Stimulated activated CD8-positive, alpha-beta memory T cell treated with anti-CD3 and anti-CD28 coated beads, Interleukin-12 subunit alpha, Interleukin-12 subunit beta, amount 100 ng/mL, for 4 hours (primary cell): ENCODE results near the gene DSCAM.

Experiments used
- DNase-seq: peaks from one replicate; pipeline ENCODE4 v3.0.0-alpha.2; 2020; ENCODE audit warnings: low read depth

DSCAM gene

DNA sequence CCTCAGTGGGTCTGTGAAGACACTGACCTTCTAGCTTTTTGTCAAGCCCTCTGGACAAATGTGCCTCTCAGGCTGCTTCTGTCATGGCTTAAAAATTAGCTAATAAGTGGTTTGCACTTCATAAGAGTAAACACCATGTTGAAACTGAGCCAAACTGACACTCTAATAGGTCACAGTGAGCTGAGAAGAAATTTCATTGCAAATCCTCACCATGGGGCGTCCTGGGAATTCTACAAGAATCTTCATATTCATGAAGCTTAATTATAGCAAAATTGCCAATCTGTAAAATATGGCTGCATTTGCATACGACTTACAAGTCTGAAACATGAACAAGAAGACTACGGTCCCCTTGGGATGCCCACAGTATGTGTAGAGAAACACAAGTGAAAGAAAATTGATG lies 188.6 kb downstream of the DSCAM start:
- no peak for DNase-seq

DNA sequence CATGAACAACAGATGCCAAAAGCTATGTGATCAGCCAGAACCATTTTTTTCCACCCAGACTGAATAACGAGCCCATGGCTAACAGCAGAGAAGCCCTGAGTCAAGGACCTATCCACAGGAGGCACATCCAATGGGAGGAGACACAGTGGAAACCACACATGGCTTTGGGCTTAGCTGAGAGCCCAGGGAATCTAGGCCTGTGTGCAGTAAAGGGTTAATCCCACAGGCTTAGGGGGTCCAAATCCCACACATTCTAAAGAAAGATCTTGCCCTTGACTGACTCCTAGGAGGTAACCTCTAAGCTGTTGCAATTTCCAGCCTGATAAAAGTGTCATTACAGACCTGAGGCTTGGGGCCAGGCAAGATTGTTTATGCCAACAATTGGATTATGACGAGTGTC lies 194.5 kb downstream of the DSCAM start:
- no peak for DNase-seq

DNA sequence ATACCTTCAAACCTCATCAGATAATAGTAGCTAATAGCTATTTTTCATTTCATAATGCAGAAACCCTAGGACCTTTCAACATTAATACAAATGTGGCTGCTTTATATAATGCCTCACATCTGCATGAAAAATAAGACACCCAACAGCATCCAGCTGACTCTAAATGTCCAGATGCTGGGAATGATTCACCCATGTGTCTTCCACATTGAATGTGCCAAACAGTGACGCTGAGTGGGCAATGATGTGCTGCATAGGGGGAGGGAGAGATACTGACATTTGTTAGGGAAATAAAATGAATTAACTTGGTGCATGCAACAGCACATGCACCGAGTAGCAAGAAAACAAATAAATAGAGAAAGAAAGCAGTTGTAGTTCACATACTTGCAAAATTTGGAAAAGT lies 199.3 kb downstream of the DSCAM start:
- DNase-seq: no peak

DNA sequence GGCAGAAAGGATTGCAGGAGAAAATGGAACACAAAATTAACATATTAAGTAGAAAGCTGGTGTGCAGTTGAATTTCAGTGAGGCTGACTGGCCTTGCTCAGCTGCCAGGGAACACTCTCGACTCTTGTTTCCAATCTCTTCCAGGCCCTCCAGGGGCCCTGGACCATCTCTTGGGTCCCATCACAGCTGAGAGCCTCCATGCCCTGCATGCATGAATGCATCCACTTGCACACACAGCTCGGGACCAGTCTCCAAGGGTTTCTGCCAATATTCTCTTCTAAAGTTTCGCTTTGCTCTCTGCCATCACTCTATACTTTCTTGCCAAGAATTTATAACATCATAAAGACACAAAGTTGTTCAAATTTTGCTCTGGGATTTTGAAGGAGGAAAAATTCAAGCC lies 200.3 kb downstream of the DSCAM start:
- DNase-seq: no peak

DNA sequence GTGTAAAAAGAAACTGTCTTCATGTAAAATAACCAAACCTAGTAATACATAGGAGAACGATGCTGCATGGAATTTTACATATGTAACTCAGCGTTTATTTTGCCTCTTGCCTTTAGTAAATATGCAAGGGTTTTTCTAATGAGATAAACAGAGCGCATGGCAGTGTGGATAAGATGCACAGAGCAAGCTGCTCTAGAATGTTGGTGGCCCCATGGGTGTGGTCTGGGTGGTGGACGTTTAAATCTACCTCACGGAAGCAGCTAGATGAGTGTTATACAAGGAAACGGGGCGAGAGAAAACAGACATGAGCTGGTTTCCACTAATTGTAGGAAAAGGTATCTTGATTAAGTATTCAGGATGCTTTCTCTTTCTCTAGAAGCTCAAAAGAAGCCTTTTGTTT lies 205.9 kb downstream of the DSCAM start:
- no peak for DNase-seq

DNA sequence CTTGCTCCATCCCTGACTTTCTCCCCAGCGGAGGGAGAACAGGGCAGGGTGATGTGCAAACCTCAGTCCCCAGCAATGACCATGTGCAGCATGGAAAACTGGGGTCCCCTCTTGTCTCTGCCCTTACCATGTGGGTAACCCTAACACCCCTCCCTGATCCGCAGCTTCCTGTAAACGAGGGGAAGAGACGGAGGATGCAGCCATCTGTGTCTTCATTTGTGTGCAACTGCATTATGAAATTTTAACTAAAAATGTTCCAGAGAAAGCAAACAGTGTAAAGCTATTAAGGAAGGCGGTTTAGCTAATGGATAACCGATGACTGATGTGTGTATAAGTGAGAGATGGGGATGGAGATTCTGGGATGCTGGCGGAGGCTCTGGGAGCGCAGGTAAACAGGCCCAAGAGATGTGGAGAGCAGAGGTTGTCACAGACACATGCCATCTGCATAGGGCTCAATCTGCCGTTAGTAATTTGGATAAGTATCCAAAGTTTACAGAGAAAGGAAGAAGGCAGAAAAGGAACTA lies 206.6 kb downstream of the DSCAM start:
- no peak for DNase-seq

DNA sequence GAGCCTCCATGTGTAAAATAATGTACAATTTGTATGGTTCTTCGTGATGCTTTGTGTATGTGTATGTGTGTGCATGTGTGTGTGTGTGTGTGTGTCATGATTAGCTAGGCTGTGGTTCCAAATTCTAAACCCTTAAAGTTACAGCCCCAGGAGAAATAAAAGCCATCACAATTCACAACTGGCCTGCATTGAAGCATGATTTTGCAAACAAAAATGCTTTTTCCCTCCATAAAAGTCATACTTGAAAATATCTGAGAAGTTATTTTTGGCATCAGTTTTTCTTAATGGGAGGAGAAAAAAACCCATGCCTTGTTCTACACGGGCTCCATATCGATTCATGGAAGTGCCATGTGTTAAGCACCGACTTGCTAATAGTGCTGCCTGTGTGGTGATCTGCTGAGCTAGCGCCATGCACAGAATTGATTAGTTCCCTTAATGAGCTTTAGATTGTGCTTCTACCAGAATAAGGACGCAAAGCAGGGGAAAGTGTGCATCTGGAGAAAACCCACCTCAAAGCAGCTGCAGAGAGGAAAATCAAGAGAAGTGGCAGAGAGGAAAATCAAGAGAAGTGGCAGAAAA lies 207.3 kb downstream of the DSCAM start:
- no peak for DNase-seq

DNA sequence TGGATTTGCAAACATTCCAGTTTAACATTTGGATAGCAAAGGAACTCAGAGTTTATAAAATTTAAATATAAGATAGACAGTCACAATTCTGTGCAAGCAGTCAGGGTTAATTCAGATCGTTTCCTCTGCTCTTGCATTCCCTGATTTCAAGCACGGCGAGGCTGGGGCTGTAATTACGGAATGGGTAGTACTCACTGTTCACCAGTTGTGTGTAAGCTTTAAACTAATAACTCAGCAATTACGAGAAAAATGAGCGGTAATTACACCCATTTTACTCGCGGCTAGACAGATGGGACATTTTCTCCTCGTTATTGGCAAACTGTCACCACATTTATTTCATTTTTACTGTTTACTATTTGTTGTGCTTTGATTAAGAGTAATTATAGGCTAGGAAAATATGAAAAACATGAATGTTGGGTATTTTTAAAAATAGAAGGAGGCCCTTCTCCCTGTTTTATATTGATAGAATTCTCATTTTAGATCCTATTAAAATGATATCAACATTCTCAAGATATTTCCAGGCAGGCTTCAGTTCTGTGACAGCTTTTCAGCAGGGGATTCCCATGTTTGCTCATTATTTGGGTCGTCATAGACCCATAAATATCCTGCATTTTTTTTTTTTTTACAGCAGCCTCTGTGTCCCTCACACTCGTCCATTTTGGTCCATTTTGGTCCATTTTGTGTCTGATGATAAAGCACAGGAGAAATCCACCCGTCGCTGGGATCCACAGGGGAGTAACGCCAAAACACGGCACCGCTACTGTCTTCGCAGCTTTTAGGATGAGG lies 208.3 kb downstream of the DSCAM start:
- DNase-seq: no peak

DNA sequence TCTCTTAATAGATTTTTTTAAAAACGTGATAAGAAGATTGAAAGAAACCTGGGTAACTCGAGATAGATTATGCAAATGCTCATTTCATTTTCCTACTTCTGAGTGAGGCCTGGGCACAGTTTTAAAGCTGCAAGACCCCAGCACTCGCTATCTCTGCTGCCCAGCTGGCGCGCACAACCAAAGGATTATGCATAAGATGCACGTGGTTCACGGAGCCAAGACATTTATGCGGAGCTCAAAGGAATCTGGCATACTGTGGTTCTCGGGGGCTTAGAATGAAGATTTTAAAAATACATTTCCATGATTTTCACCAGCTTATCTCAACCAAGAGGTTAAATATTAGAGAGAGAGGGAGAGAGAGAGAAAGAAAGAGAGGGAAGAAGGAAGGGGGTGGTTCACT lies 210.9 kb downstream of the DSCAM start:
- DNase-seq: no peak

DNA sequence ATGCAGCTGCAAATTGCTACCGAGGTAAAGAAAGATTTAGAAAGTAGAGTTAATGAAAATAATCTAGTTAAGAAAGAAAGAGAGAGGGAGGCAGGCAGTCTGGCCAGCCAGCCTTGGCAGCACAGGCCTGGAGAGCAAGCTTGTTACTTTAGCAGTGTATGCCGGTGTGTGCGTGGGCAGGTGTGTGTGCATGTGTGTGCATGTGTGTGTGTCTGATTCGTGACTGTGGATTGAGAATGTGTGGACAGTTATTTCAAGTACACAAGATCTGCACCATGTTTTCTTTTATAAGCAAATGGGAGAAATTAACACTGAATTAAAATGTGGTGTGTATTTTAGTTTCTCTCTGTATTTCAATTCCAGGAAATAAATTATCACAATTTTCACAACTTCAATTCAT lies 211.6 kb downstream of the DSCAM start:
- no peak for DNase-seq

DNA sequence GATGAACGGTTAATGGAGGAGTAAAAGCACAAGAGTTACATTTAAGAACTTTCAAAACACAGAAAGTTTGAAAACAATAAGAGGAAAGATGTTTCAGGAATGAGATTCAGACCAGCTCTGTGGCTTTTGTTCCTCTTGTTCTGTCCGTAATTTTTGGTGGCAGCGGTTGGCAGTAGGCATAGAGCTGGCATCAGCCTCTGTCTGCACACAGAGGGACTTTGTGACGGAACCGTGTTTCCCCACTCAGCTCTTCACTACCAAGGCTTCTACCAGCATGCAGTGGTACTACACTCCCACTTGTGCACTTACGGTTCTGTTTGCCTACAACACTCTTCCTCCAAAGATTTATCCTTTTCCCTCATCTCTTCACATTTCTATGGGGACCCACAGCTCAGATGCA lies 212.8 kb downstream of the DSCAM start:
- no peak for DNase-seq

DNA sequence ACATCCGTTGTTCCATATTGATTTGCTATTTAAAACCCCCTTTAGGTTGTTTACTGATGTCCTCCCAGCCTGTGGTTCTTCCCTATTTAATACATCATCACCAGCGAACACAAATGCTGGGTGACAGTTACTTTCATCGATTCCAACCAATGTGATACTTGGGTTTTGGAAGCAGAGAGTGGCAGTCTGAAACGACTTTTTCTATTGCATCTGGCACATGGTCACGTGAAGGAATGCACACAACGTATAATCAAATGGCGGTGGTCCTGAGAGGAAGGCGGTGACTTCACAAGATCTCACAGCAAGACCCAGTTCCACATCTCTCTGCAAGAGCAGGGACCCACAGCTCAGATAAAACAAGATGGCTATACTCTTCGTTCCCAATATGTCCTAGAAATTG lies 213.9 kb downstream of the DSCAM start:
- no peak for DNase-seq

DNA sequence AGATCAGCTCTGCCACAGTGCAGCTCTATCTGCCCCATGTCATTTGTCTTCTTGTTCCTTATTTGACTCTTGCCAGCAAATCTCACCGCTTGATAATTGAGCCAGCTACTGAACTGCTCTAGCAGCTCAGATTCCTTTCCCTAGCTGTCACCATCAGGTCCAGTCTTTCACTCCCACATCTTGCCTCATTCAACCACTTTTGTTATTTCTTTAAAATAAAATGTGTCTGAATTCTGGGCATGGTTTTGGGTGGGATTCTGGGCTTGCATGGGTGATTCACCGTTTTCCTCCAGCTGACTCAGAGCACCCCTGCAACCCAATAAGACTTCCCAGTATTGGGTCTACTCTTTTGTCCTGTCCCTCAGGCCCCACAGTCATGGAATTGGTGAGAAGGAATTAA lies 215.7 kb downstream of the DSCAM start:
- no peak for DNase-seq

DNA sequence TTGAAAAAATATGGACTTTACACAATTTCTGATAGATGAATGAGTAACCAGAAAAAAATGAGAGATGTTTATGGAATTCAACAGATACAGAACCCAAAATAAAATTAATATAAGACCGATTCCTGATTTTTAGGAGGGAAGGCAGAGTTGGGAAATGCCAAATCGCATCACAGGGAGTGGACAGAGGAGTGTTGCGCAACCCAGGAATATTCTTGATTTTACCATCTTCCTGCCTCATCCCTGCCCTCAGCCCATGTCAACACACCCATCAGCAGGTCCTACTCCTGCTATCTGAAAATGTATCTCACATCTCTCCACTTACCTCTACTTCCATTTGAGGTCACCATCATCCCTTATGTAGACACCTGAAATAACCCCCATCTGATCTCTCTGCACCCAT lies 221.0 kb downstream of the DSCAM start:
- no peak for DNase-seq

DNA sequence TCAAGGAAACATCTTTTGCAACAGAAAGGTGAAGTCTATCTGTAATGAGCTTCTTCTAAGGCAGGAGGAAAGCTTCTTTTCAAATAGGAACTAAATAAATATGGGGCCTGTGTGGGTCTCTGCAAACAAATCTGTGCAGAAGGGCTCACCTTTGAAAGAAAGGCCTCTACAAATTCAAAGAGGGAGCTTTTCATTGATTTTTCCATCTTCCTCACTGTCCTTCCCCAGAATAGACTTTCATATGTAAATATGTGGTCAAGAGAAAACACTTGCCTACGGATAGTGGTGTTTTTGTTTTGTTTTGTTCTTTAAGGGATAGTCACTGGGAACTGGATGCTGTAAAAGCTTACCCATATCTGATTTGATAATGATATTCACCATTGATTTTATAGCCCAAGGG lies 223.4 kb downstream of the DSCAM start:
- no peak for DNase-seq

DNA sequence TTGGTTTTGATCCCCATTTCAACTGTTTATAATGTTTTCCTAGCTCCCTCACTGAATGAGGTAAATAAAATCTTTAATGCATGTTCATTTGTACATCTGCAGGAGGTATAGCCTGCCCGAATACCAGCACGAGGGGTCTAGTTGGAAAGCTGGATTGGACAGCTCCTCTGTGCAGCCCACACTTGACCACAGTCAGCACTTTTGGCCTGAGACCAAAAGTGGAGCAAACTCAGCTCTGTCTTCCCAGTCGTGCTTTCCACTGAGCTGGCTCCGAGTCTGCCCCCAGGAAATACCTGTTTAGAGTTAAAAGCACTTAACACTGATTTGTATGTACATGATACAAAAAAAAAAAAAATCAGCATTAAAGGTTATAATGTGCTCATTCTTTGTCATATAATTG lies 224.4 kb downstream of the DSCAM start:
- DNase-seq: no peak

DNA sequence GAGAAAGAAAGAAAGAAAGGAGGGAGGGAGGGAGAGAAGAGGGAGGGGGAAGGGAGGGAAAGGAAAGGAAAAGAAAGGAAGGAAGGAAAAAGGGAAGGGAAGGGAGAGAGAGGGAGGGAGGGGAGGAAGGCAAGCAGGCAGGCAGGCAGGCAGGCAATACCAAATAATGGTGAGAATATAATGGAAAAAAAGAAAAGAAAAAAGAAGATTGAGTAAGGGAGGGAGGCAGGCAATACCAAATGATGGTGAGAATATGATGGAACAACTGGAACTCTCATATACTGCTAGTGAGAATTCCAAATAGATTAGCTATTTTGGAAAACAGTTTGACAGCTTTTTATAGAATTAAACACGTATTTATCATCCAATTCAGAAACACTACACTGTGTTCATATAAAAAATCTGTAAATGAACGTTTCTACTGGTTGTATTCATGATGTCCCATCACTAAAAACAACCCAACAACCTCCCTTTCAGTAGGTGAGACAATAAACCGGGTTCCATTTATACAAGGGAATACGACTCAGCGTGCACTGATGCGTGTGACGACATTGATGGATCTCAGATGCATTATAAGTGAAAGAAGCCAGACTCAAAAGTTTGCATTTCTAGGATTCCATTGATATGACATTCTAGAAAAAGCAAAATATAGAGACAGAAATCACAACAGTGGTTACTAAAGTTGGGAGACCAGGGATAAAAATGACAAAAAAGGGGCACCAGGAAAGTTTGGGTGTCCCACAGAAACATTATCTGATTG lies 226.4 kb downstream of the DSCAM start:
- DNase-seq: no peak

DNA sequence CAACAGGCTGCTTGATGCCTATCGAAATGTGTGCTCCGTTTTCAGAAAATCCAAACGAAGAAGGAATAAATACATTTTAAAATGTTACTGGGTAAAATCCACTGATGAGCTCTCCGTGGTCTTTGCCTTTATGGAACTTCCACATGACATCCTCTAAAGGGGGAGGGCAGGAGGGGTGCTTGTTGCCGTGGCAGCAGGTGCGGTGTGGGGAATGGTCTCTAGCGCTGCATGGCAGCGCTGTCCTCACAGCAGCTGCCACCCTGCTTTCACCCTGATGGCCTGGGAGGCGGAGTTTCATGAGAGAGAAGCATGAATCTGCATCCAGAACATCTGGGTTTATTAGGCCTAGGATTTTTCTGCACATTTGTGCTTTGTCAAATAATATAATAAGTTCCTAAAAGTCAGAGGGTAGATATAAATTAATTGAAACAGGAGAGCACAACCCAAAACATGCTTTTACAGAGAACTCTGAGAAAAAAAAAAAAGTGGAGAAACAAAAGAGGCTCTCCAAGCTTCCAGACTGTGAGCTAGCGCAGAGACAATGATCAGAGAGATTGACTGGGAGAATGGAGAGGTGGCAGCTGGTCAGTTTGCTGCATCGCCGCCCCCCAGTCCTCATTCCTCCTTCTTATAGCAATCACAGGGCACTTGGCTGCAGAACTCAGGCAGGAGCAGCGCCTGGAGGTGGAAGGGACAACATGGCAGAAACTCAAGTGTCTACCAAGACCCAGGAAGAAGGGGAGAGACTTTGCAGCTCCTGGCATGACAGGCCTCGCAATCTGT lies 228.6 kb downstream of the DSCAM start:
- no peak for DNase-seq

DNA sequence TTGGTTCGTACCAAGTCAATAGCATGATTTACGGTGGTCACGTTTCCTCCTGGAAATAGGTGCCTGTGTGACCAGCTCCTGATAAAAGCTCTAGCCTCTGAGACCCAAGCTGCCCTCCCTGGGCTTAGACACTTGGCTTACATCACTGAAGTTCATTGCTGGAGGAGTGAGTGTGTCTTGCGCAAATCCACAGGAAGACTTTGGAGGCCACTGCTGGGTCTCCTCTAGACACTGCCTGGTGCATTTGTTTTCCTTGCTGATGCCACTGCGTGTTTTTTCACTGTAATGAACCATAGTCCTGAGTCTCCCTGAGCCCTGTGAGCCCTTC lies 230.6 kb downstream of the DSCAM start:
- DNase-seq: no peak

DNA sequence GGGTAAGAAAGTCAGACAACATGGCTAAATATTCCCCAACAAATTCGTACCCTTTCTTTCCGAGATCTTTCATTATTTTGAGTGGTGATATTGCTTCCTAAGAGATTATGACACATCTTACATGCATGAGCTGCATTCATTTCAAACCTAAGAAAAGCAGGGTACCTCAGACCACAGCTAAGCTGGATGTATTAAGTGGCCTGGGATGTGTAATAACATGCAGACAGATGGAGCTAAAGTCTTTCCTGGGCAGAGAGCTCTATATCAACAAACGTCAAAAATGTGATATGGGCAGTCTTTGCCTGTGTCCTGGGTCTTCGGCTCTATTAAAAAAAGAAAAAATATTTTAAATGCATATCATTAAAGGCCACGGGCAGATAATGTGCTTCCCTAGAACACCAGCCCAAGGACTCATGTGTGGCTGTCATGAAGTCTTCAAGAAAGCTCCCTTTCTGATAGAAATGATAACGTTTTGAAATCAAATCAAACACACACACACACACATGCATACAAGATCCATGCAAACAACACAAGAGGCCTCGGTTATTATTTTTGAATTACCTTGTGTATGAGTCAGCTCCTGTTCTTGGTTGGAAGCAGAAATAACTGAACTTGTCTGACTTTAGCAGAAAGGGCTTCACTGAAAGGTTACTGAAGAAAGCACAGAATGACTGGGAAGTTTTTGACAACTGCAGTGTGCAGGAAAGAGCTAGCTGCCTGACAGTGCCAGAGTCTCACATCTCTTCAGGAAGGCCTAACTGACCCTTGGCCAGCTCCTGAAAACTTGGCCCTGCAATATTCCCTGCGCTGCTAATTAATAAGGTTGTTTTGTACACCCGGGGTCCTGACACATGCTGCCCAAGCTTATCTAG lies 231.2 kb downstream of the DSCAM start:
- no peak for DNase-seq

DNA sequence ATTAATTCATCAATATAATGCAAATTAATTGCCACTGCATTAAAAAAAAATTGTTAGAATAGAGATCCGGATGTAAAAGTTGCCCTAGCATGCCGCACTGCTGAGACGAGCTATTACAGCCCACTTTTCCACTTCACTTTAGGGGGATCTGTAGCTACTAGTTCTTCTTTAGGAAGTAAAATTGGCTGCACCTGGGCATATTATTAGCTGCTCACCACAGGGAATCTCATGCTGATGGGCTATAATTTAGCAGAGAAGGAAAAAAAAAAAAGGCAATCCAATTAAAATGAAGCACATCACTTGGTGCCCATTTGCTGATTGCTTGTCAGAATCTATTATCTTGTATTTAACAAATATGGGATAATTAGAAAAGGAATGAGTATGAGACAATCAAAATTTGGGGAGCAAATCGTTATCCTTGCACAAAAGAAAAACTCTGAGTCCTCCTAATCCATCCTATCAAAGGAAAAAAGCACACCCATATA lies 233.4 kb downstream of the DSCAM start:
- DNase-seq: no peak
